K562 (cell line): ENCODE data around the gene CLC. TPM values are rescaled to one million over a fixed set of nuclear protein-coding genes. Genes with fewer than 3 reads are reported as not detected.

ENCODE experiments used
- ATAC-seq: fragments of 200-7000 bp; cut with Tn5 transposase; 3 replicates; pipeline ENCODE4 v1.9.1; 2020; ENCODE audit warnings: moderate library complexity
- BruUV-seq: library from RNA; stranded (reverse); fragments of 400-500 nt; replicated peaks from 2 replicates; lab custom pipeline; 2021; lab: Mats Ljungman, UMichigan
- CTCF ChIA-PET: fragments of 300-600 bp; formaldehyde crosslinking; extraction: SDS; loops from one replicate; lab custom pipeline; 2021; ENCODE audit warnings: low intra/inter-chr PET ratio; lab: Yijun Ruan, JAX
- POLR2A ChIA-PET: fragments of 300-600, 350-650 bp; sonication (Branson Sonifier 250); formaldehyde crosslinking; extraction: SDS; loops from one replicate; lab custom pipeline; 2021; ENCODE audit warnings: antibody characterized with exemption, inconsistent platforms; lab: Yijun Ruan, JAX
- DNase-seq, 4 experiments: peaks; one replicate each; pipeline versions ENCODE4 v3.0.0 to v3.0.0-alpha.2; 2011 to 2018; ENCODE audit warnings: low spot score in 3 of 4, mixed read lengths in 3 of 4; ENCODE audit errors: extremely low read depth in 1 of 4
- FAIRE-seq: peaks from 2 replicates; lab custom pipeline; 2011; peaks lifted over from hg19 to GRCh38; lab: Jason Lieb, UNC
- H2AFZ ChIP-seq: 2 replicates; pipeline ENCODE4 v1.6.0; 2011; ENCODE audit warnings: low read depth, low read length, control low read depth, inconsistent platforms
- H3K27ac ChIP-seq: fragments of 200-600 bp; 3 replicates; pipeline ENCODE4 v1.8.0; 2011; ENCODE audit warnings: low read depth, mild to moderate bottlenecking, control low read depth, inconsistent platforms, low read length, moderate library complexity, mixed read lengths; ENCODE audit errors: extremely low read depth
- H3K27me3 ChIP-seq, 2 experiments: fragments of 300-600 bp in 1 of 2; 2 replicates in 1 of 2; 3 replicates in 1 of 2; pipeline versions ENCODE4 v1.6.0 to v1.8.0; 2011; ENCODE audit warnings: inconsistent platforms in 2 of 2, low read length in 2 of 2, mild to moderate bottlenecking in 1 of 2, mixed read lengths in 1 of 2, moderate library complexity in 1 of 2; ENCODE audit not compliant: control insufficient read depth in 2 of 2, insufficient read depth in 2 of 2
- H3K36me3 ChIP-seq: fragments of 300-600 bp; 3 replicates; pipeline ENCODE4 v1.8.0; 2011; ENCODE audit warnings: mild to moderate bottlenecking, low read length, inconsistent platforms; ENCODE audit not compliant: control insufficient read depth, insufficient read depth
- H3K4me1 ChIP-seq, 2 experiments: fragments of 200-600 bp in 1 of 2; replicated peaks in 1 of 2; 2 replicates in 1 of 2; 3 replicates in 1 of 2; pipeline versions ENCODE4 v1.5.1 to v1.8.0; 2011; ENCODE audit warnings: inconsistent platforms in 2 of 2, low read length in 2 of 2, mild to moderate bottlenecking in 1 of 2, mixed read lengths in 1 of 2, moderate library complexity in 1 of 2; ENCODE audit not compliant: control insufficient read depth in 2 of 2, insufficient read depth in 2 of 2
- H3K4me2 ChIP-seq: 2 replicates; pipeline ENCODE4 v1.6.1; 2011; ENCODE audit warnings: low read length, control low read depth, inconsistent platforms, mixed read lengths; ENCODE audit not compliant: insufficient read depth
- H3K4me3 ChIP-seq: fragments of 200-600 bp; sonication (generic), shearing (Covaris generic); 2 replicates; pipeline ENCODE4 v1.5.1; 2016; ENCODE audit warnings: control low read depth, inconsistent platforms
- H3K79me2 ChIP-seq: fragments of 200-600 bp; 3 replicates; pipeline ENCODE4 v1.8.0; 2011; ENCODE audit warnings: low read length, inconsistent platforms; ENCODE audit not compliant: control insufficient read depth, insufficient read depth
- H3K9ac ChIP-seq, 2 experiments: 2 replicates each; pipeline versions ENCODE4 v1.6.0 to v1.6.1; 2011; ENCODE audit warnings: low read depth in 2 of 2, low read length in 2 of 2, control low read depth in 1 of 2, inconsistent platforms in 1 of 2, mild to moderate bottlenecking in 1 of 2, mixed read lengths in 1 of 2; ENCODE audit not compliant: insufficient read depth in 1 of 2
- H3K9me1 ChIP-seq: one replicate; pipeline ENCODE4 v1.6.0; 2011; ENCODE audit warnings: inconsistent platforms, mild to moderate bottlenecking, low read length, moderate library complexity; ENCODE audit not compliant: control insufficient read depth, insufficient read depth
- H3K9me3 ChIP-seq: replicated peaks from 2 replicates; pipeline ENCODE4 v1.5.1; 2011; ENCODE audit warnings: low read depth, low read length, inconsistent platforms; ENCODE audit not compliant: control insufficient read depth, insufficient read depth
- H4K20me1 ChIP-seq: replicated peaks from 2 replicates; pipeline ENCODE4 v1.6.1; 2011; ENCODE audit warnings: low read length, inconsistent platforms, mixed read lengths; ENCODE audit not compliant: control insufficient read depth, insufficient read depth
- BRD9 ChIP-seq: fragments of 450-650 bp; IDR thresholded peaks from 2 replicates; pipeline ENCODE4 v1.6.1; 2018; ENCODE audit warnings: low read depth; ENCODE audit not compliant: partially characterized antibody
- GABPA ChIP-seq: fragments of 200-800 bp; sonication (Bioruptor generic); conservative IDR thresholded peaks from 2 replicates; pipeline ENCODE4 v1.6.1; 2016; ENCODE audit warnings: low read depth, missing genetic modification characterization, missing compliant biosample characterization
- MECOM ChIP-seq: fragments of 250-450 bp; sonication (Bioruptor Pico); IDR thresholded peaks from 2 replicates; pipeline ENCODE4 v1.8.0; 2022; ENCODE audit warnings: inconsistent platforms
- NFIC ChIP-seq: fragments of 450-650 bp; IDR thresholded peaks from 2 replicates; pipeline ENCODE4 v1.6.1; 2017; ENCODE audit warnings: mild to moderate bottlenecking, inconsistent platforms
- NFIX ChIP-seq: fragments of 250-450 bp; sonication (Bioruptor Pico); IDR thresholded peaks from 2 replicates; pipeline ENCODE4 v1.4.0; 2020; ENCODE audit warnings: low read depth, mild to moderate bottlenecking, moderate library complexity
- WGBS: fragments of 100-300 bp; shearing (Covaris generic); methylation state at CpG from one replicate; pipeline ENCODE4 v1.1.6; 2016; ENCODE audit warnings: low coverage, mixed read lengths; ENCODE audit not compliant: insufficient coverage; ENCODE audit errors: missing lambda C conversion rate; 5-methylcytosine and 5-hydroxymethylcytosine counted together
- in situ Hi-C: fragments of 300-500 bp; cut with MboI; formaldehyde crosslinking; loops from 4 replicates; pipeline ENCODE4 v1.15.0; 2018; ENCODE audit warnings: inconsistent platforms, mixed read lengths
- intact Hi-C: fragments of 100-400 bp; cut with micrococcal nuclease; formaldehyde crosslinking; loops from 2 replicates; pipeline ENCODE4 v1.14.2; 2022
- polyA plus RNA-seq, 8 experiments: library from polyadenylated mRNA; depleted of rRNA in 4 of 8; stranded (reverse) in 5 of 8; unstranded in 3 of 8; fragments of >200 nt; fragmentation: Nextera tagmentation in 2 of 8; fragmentation: Illumina TruSeq in 1 of 8; extraction: Ambion mirVana in 2 of 8; extraction: Trizol in 1 of 8; gene quantifications; 2 replicates each; pipeline versions ENCODE4 v1.2.1 to v1.2.3, GENCODE V29; 2011 to 2014; ENCODE audit warnings: inconsistent platforms in 1 of 8, missing spikeins in 1 of 8
- total RNA-seq, 7 experiments: library from RNA; depleted of rRNA in 6 of 7; stranded (reverse); fragments of >200 nt in 6 of 7; fragmentation: Illumina TruSeq in 2 of 7; extraction: Trizol in 2 of 7; gene quantifications; 2 replicates each; pipeline versions ENCODE4 v1.2.1 to v1.2.3, GENCODE V29; 2011 to 2021; ENCODE audit warnings: low replicate concordance in 1 of 7
- TF ChIP-seq, protein P1 (sequence below): fragments of 200-400 bp; formaldehyde crosslinking; IDR thresholded peaks from 2 replicates; pipeline ENCODE4 v1.6.1; 2017; ENCODE audit warnings: mild to moderate bottlenecking, low read depth, low read length, moderate library complexity

Gene CLC
- total and polyA plus RNA-seq, 9 of the 15 experiments (the other 6 are each of a cell fraction or from before 2014, with no cell fraction given), result 0.44 to 1.1 (median 0.67) TPM; not detected in 3

DNA sequence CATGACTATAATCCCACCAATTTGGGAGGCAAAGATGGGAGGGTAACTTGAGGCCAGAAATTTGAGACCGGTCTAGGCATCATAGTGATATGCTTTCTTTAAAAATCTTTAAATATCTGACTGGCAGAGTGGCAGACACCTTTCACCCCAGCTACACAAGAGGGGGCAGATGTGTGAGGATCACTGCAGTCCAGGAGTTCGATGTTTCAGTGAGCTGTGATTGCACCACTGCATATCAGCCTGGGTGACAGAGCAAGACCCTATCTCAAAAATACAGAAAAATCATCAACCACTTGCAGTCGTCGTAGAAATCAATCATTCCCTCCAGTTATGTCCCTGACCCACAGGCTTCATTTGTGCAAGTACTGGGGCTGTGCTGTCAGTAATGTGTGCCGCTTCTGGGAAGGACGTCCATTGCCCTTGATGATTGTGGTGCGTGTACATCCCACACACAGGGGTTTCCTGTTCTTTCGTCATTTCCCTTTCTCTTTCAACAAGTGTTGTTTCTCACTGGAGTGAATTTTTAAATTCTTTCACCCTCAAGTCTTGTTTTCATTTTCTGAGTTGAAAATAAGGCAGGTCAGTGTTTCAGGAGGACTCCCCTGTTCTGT, 32.1 kb downstream of the CLC start:
- intact Hi-C loops, result no loop called here
- Histone ChIP-seq H2AFZ (no peak overlapping the region), H3K4me1 (no peaks in the 10 kb centered on the region), H3K79me2 (no peaks in the 10 kb centered on the region)
- in situ Hi-C loops, result no loop called here
- no peak for TF ChIP-seq BRD9
- peak; percentile 37 for TF ChIP-seq GABPA
- TF ChIP-seq, all 486 proteins: peak for 1
- Histone ChIP-seq H3K9me1 (no peaks in the 10 kb centered on the region), H3K9ac (no peak overlapping the region), H3K36me3 (no peaks in the 10 kb centered on the region), H3K4me3 (no peak overlapping the region), H4K20me1 (no peaks in the 10 kb centered on the region; the same call in 1 of the 2 replicates), H3K4me2 (no peak overlapping the region), H3K9me3 (no peaks in the 10 kb centered on the region), H3K27ac (no peak overlapping the region), H3K27me3 (peaks cover 3 to 6% of the 10 kb centered on the region in 2 experiments; a peak in 3 of 5 replicates)
- no peak for FAIRE-seq
- CTCF ChIA-PET, result no interaction called here
- 0% methylated on average over 8 of the region's 8 CpGs for WGBS
- no peak for ATAC-seq
- no TSS peak for BruUV-seq
- no peak for DNase-seq
- POLR2A ChIA-PET, result interaction anchor here (0.6 kb wide), 1 partner anchor 30 kb away, joined by 3 read pairs; no protein-coding TSS in a partner anchor

DNA sequence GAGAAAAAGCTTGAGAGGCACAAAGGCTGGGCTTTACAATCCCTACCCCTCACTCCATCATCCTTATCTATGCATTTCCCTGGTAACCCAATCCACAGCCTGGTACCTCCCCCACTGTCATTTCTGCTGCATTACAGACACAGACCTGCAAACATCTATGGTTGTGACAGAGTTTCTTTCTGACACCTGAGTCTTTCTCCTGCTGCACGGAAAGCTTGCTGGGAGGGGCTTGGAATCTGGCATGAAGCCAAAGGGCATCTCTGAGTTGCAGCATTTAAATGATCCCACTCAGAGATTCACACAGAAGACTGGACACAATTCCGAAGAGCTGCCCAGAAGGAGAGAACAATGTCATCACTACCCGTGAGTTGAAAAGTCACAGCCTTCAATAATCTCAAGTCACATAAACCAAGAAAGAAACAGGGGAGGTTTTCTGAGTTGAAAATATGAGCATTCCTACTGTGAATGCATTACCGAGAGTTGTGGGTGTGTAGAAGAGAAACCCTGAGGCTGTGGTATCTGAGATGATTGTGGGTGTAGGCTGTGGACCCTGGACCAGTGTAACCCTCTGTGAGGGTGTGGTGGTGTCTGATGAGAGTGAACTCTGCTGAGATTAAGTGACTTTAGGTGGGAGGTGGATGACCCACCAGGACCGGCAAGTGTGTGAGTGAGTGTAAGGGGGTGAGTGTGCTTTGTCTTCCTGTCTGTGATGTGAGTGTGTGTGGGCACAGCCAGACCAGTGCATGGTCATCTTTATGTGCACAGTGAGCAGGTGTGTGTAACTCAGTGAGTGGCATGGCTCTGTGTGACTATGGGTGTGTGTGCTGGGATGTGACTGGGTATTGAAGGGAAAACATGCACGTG, 33.4 kb downstream of the CLC start, which contains the start of gene LGALS14:
Gene LGALS14, plus strand, starts transcription at position 301 of the 864 bp plus-strand sequence. Its CDS starts 48 bp downstream, at position 349.
- ChIA-PET POLR2A (no interaction called here), CTCF (no interaction called here)
- Histone ChIP-seq H3K27me3 (peaks cover 3 to 6% of the 10 kb centered on the region in 2 experiments; a peak in 4 of 5 replicates), H3K9ac (no peak within 1 kb of the TSS), H3K27ac (no peak within 1 kb of the TSS), H3K4me3 (no peak within 1 kb of the TSS), H3K4me2 (no peak within 1 kb of the TSS), H3K9me1 (no peaks in the 10 kb centered on the region), H2AFZ (no peak within 1 kb of the TSS), H4K20me1 (no peaks in the 10 kb centered on the region; the same call in 1 of the 2 replicates), H3K9me3 (no peaks in the 10 kb centered on the region), H3K36me3 (no peaks in the 10 kb centered on the region), H3K79me2 (no peaks in the 10 kb centered on the region), H3K4me1 (no peaks in the 10 kb centered on the region)
- no TSS peak for BruUV-seq
- no peak for FAIRE-seq
- in situ Hi-C loops, result no loop called here
- no peak for ATAC-seq
- WGBS, result 0% methylated on average over 6 of the region's 6 CpGs
- intact Hi-C loops, result no loop called here
- TF ChIP-seq MECOM (CRISPR knock-in tag) (no peak), NFIC (peak; percentile 87), NFIX (CRISPR knock-in tag) (peak; percentile 59)
- TF ChIP-seq, protein P1, sequence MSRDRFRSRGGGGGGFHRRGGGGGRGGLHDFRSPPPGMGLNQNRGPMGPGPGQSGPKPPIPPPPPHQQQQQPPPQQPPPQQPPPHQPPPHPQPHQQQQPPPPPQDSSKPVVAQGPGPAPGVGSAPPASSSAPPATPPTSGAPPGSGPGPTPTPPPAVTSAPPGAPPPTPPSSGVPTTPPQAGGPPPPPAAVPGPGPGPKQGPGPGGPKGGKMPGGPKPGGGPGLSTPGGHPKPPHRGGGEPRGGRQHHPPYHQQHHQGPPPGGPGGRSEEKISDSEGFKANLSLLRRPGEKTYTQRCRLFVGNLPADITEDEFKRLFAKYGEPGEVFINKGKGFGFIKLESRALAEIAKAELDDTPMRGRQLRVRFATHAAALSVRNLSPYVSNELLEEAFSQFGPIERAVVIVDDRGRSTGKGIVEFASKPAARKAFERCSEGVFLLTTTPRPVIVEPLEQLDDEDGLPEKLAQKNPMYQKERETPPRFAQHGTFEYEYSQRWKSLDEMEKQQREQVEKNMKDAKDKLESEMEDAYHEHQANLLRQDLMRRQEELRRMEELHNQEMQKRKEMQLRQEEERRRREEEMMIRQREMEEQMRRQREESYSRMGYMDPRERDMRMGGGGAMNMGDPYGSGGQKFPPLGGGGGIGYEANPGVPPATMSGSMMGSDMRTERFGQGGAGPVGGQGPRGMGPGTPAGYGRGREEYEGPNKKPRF, result no peak
- DNase-seq, result no peak
